ENCODE measurements around the gene FAM219A.

Gene FAM219A

DNA sequence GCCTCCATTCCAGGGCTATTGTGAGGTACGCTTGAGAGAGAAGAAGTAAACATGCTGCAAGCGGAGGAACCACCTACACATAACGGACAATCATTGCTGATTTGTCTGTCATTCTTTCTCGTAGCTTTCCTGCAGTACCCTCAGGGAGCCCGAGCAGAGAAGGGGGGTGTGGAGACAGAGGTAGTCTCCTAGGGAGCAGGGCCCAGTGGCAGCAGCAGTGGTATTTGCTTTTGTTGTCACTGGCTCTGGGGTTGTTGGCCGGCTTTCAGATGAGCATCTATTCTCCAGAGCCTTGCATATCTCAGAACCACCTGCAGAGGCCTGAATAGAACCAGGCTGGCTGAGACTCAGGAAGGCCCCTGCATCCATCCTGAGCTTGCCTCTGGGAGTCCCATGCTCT, 44.5 kb upstream of the FAM219A start:
- ATAC-seq: no peak
- TF ChIP-seq BACH2 (CRISPR knock-in tag; IDR thresholded peaks at IDR 0.05; ENCODE audit: borderline replicate concordance) (no peak), ZNF70 (CRISPR knock-in tag; IDR thresholded peaks at IDR 0.05) (no peak), ZNF565 (CRISPR knock-in tag; conservative IDR thresholded peaks at IDR 0.05; ENCODE audit: low read depth) (no peak), ZFP30 (CRISPR knock-in tag; IDR thresholded peaks at IDR 0.05) (no peak), SNAI2 (CRISPR knock-in tag; IDR thresholded peaks at IDR 0.05) (no peak), RARB (CRISPR knock-in tag; IDR thresholded peaks at IDR 0.05) (no peak), GLIS3 (CRISPR knock-in tag; IDR thresholded peaks at IDR 0.05) (no peak), TOX (CRISPR knock-in tag; IDR thresholded peaks at IDR 0.05; ENCODE audit: borderline replicate concordance) (no peak), ZNF8 (CRISPR knock-in tag; IDR thresholded peaks at IDR 0.05) (no peak), ISL1 (CRISPR knock-in tag; IDR thresholded peaks at IDR 0.05) (no peak), TCF4 (CRISPR knock-in tag; IDR thresholded peaks at IDR 0.05; ENCODE audit: borderline replicate concordance) (no peak), CSDC2 (CRISPR knock-in tag; IDR thresholded peaks at IDR 0.05) (no peak), ARNTL (CRISPR knock-in tag; IDR thresholded peaks at IDR 0.05; ENCODE audit: borderline replicate concordance, low read depth) (no peak), PPARA (CRISPR knock-in tag; IDR thresholded peaks at IDR 0.05; ENCODE audit: borderline replicate concordance) (no peak)
- TF ChIP-seq, protein P1, sequence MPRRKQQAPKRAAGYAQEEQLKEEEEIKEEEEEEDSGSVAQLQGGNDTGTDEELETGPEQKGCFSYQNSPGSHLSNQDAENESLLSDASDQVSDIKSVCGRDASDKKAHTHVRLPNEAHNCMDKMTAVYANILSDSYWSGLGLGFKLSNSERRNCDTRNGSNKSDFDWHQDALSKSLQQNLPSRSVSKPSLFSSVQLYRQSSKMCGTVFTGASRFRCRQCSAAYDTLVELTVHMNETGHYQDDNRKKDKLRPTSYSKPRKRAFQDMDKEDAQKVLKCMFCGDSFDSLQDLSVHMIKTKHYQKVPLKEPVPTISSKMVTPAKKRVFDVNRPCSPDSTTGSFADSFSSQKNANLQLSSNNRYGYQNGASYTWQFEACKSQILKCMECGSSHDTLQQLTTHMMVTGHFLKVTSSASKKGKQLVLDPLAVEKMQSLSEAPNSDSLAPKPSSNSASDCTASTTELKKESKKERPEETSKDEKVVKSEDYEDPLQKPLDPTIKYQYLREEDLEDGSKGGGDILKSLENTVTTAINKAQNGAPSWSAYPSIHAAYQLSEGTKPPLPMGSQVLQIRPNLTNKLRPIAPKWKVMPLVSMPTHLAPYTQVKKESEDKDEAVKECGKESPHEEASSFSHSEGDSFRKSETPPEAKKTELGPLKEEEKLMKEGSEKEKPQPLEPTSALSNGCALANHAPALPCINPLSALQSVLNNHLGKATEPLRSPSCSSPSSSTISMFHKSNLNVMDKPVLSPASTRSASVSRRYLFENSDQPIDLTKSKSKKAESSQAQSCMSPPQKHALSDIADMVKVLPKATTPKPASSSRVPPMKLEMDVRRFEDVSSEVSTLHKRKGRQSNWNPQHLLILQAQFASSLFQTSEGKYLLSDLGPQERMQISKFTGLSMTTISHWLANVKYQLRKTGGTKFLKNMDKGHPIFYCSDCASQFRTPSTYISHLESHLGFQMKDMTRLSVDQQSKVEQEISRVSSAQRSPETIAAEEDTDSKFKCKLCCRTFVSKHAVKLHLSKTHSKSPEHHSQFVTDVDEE (CRISPR knock-in tag; IDR thresholded peaks at IDR 0.05): no peak
- TF ChIP-seq, protein P2, sequence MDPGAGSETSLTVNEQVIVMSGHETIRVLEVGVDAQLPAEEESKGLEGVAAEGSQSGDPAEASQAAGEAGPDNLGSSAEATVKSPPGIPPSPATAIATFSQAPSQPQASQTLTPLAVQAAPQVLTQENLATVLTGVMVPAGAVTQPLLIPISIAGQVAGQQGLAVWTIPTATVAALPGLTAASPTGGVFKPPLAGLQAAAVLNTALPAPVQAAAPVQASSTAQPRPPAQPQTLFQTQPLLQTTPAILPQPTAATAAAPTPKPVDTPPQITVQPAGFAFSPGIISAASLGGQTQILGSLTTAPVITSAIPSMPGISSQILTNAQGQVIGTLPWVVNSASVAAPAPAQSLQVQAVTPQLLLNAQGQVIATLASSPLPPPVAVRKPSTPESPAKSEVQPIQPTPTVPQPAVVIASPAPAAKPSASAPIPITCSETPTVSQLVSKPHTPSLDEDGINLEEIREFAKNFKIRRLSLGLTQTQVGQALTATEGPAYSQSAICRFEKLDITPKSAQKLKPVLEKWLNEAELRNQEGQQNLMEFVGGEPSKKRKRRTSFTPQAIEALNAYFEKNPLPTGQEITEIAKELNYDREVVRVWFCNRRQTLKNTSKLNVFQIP (CRISPR knock-in tag; IDR thresholded peaks at IDR 0.05; ENCODE audit: borderline replicate concordance, low read depth): no peak
- TF ChIP-seq, protein P3, sequence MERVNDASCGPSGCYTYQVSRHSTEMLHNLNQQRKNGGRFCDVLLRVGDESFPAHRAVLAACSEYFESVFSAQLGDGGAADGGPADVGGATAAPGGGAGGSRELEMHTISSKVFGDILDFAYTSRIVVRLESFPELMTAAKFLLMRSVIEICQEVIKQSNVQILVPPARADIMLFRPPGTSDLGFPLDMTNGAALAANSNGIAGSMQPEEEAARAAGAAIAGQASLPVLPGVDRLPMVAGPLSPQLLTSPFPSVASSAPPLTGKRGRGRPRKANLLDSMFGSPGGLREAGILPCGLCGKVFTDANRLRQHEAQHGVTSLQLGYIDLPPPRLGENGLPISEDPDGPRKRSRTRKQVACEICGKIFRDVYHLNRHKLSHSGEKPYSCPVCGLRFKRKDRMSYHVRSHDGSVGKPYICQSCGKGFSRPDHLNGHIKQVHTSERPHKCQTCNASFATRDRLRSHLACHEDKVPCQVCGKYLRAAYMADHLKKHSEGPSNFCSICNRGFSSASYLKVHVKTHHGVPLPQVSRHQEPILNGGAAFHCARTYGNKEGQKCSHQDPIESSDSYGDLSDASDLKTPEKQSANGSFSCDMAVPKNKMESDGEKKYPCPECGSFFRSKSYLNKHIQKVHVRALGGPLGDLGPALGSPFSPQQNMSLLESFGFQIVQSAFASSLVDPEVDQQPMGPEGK (CRISPR knock-in tag; IDR thresholded peaks at IDR 0.05; ENCODE audit: borderline replicate concordance): no peak
- TF ChIP-seq, protein P4, sequence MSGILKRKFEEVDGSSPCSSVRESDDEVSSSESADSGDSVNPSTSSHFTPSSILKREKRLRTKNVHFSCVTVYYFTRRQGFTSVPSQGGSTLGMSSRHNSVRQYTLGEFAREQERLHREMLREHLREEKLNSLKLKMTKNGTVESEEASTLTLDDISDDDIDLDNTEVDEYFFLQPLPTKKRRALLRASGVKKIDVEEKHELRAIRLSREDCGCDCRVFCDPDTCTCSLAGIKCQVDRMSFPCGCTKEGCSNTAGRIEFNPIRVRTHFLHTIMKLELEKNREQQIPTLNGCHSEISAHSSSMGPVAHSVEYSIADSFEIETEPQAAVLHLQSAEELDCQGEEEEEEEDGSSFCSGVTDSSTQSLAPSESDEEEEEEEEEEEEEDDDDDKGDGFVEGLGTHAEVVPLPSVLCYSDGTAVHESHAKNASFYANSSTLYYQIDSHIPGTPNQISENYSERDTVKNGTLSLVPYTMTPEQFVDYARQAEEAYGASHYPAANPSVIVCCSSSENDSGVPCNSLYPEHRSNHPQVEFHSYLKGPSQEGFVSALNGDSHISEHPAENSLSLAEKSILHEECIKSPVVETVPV (CRISPR knock-in tag; IDR thresholded peaks at IDR 0.05): no peak
- TF ChIP-seq, protein P5, sequence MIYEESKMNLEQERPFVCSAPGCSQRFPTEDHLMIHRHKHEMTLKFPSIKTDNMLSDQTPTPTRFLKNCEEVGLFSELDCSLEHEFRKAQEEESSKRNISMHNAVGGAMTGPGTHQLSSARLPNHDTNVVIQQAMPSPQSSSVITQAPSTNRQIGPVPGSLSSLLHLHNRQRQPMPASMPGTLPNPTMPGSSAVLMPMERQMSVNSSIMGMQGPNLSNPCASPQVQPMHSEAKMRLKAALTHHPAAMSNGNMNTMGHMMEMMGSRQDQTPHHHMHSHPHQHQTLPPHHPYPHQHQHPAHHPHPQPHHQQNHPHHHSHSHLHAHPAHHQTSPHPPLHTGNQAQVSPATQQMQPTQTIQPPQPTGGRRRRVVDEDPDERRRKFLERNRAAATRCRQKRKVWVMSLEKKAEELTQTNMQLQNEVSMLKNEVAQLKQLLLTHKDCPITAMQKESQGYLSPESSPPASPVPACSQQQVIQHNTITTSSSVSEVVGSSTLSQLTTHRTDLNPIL (CRISPR knock-in tag; IDR thresholded peaks at IDR 0.05; ENCODE audit: low read depth): no peak

DNA sequence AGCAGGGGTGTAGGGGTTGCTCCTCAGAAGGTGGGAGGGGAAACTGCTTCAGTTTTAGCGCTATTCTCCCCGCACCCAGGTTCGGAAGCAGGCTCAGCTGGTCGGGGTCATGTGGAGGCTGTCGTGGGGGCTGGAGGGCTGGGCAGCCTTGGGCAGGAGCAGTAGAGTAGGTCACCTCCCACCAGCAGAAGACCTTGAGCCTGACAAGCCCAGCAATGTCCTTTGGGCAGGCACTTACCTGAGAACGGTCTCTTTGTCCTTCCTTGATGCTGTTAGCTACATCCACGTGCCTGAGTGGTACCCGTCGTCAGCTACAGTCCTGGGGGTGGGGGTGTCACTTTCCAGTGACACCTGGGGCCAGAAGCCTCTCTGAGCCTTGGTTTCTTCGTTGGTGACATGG, 44.1 kb upstream of the FAM219A start:
- TF ChIP-seq ISL1 (CRISPR knock-in tag; IDR thresholded peaks at IDR 0.05): no peak
- no peak for TF ChIP-seq ZFP30 (CRISPR knock-in tag; IDR thresholded peaks at IDR 0.05)
- TF ChIP-seq, protein P5 (CRISPR knock-in tag; IDR thresholded peaks at IDR 0.05; ENCODE audit: low read depth): no peak
- no peak for TF ChIP-seq OSR1 (CRISPR knock-in tag; IDR thresholded peaks at IDR 0.05)
- TF ChIP-seq, protein P2 (CRISPR knock-in tag; IDR thresholded peaks at IDR 0.05; ENCODE audit: borderline replicate concordance, low read depth): no peak
- no peak for TF ChIP-seq GLIS3 (CRISPR knock-in tag; IDR thresholded peaks at IDR 0.05)
- no peak for TF ChIP-seq ZC3H10 (CRISPR knock-in tag; IDR thresholded peaks at IDR 0.05)
- no peak for TF ChIP-seq BACH2 (CRISPR knock-in tag; IDR thresholded peaks at IDR 0.05; ENCODE audit: borderline replicate concordance)
- no peak for TF ChIP-seq ZNF565 (CRISPR knock-in tag; conservative IDR thresholded peaks at IDR 0.05; ENCODE audit: low read depth)
- no peak for ATAC-seq

Data from SK-N-SH treated with all-trans-retinoic acid at 6 μM for 48 hours (cell line).